HG03045 (cell line): ENCODE results near the gene IDNK.
A peak's percentile ranks its signal among the peaks of the same experiment; 100 is the strongest.

Experiments
- ATAC-seq: cut with Tn5 transposase; IDR thresholded peaks from one replicate; pipeline ENCODE4 v1.9.1; 2021; ENCODE audit warnings: mild to moderate bottlenecking, moderate library complexity; ENCODE audit not compliant: unreplicated experiment

The IDNK gene

GRCh38 chr9:83633255-83633654 is 10.3 kb downstream of the IDNK start:
- ATAC-seq: no peak

GRCh38 chr9:83633676-83634075 is 10.7 kb downstream of the IDNK start:
- no peak for ATAC-seq

- no peak for ATAC-seq
These were observed 13.9 kb downstream of the IDNK start for GRCh38 chr9:83636813-83637212.

GRCh38 chr9:83637389-83637788 is 14.4 kb downstream of the IDNK start:
- ATAC-seq: no peak

- no peak for ATAC-seq
These were observed 16.3 kb downstream of the IDNK start for GRCh38 chr9:83639266-83639665.

GRCh38 chr9:83642793-83643192 is 19.9 kb downstream of the IDNK start:
- ATAC-seq: no peak

- ATAC-seq: no peak
These were observed 23.7 kb downstream of the IDNK start for GRCh38 chr9:83646500-83647239.

- peak; percentile 50 for ATAC-seq
These were observed 26.1 kb downstream of the IDNK start for GRCh38 chr9:83649080-83649479.

- ATAC-seq: no peak
These were observed 26.6 kb downstream of the IDNK start for GRCh38 chr9:83649515-83649914.

GRCh38 chr9:83651558-83651957 is 28.6 kb downstream of the IDNK start:
- ATAC-seq: no peak

- no peak for ATAC-seq
These were observed 29.5 kb downstream of the IDNK start for GRCh38 chr9:83652433-83652832.

GRCh38 chr9:83655433-83655832 is 32.5 kb downstream of the IDNK start:
- no peak for ATAC-seq

GRCh38 chr9:83656032-83656680 is 33.2 kb downstream of the IDNK start:
- peak; percentile 63 for ATAC-seq

- ATAC-seq: no peak
These were observed 34.0 kb downstream of the IDNK start for GRCh38 chr9:83656952-83657351.

GRCh38 chr9:83662933-83663332 is 40.0 kb downstream of the IDNK start:
- no peak for ATAC-seq

- ATAC-seq: peak; percentile 76
These were observed 42.7 kb downstream of the IDNK start for GRCh38 chr9:83665580-83666200.

- ATAC-seq: no peak
These were observed 46.1 kb downstream of the IDNK start for GRCh38 chr9:83669067-83669466.

- ATAC-seq: no peak
These were observed 47.4 kb downstream of the IDNK start for GRCh38 chr9:83670381-83670780.

- no peak for ATAC-seq
These were observed 48.5 kb downstream of the IDNK start for GRCh38 chr9:83671451-83671850.

- no peak for ATAC-seq
These were observed 52.5 kb downstream of the IDNK start for GRCh38 chr9:83675466-83675865.

GRCh38 chr9:83677596-83677995 is 54.7 kb downstream of the IDNK start:
- no peak for ATAC-seq

GRCh38 chr9:83680233-83680632 is 57.3 kb downstream of the IDNK start:
- no peak for ATAC-seq
